Mammary epithelial cell (primary cell): Measurements from ENCODE around the gene JAM3.

ENCODE experiments used
- CTCF ChIP-seq, 2 donors: IDR thresholded peaks in 1 of 2; conservative IDR thresholded peaks in 1 of 2; 2 replicates each; pipeline ENCODE4 v1.5.1; 2011 to 2012; ENCODE audit warnings: inconsistent platforms in 2 of 2, low read length in 2 of 2, mild to moderate bottlenecking in 2 of 2, control low read depth in 1 of 2, low read depth in 1 of 2; ENCODE audit not compliant: insufficient read depth in 1 of 2; ENCODE audit errors: extremely low read depth in 1 of 2
- EZH2 ChIP-seq: IDR thresholded peaks from 2 replicates; pipeline ENCODE4 v1.6.1; 2012; ENCODE audit warnings: low read length, inconsistent platforms, borderline replicate concordance

GRCh38 chr11:134146598-134146997 lies 77.7 kb downstream of the JAM3 start:
- TF ChIP-seq CTCF (conservative IDR thresholded peaks at IDR 0.05 in 1 of 2, IDR thresholded peaks at IDR 0.05 in 1 of 2; ENCODE audit: extremely low read depth in 1 of 2, insufficient read depth in 1 of 2, low read depth in 1 of 2, low read length in 2 of 2) (no peak), EZH2 (no peak)
